ENCODE data around the gene USP47.

GRCh38 chr11:11946180-11946579 lies 104.4 kb downstream of the USP47 start:
- TF ChIP-seq, protein P1, sequence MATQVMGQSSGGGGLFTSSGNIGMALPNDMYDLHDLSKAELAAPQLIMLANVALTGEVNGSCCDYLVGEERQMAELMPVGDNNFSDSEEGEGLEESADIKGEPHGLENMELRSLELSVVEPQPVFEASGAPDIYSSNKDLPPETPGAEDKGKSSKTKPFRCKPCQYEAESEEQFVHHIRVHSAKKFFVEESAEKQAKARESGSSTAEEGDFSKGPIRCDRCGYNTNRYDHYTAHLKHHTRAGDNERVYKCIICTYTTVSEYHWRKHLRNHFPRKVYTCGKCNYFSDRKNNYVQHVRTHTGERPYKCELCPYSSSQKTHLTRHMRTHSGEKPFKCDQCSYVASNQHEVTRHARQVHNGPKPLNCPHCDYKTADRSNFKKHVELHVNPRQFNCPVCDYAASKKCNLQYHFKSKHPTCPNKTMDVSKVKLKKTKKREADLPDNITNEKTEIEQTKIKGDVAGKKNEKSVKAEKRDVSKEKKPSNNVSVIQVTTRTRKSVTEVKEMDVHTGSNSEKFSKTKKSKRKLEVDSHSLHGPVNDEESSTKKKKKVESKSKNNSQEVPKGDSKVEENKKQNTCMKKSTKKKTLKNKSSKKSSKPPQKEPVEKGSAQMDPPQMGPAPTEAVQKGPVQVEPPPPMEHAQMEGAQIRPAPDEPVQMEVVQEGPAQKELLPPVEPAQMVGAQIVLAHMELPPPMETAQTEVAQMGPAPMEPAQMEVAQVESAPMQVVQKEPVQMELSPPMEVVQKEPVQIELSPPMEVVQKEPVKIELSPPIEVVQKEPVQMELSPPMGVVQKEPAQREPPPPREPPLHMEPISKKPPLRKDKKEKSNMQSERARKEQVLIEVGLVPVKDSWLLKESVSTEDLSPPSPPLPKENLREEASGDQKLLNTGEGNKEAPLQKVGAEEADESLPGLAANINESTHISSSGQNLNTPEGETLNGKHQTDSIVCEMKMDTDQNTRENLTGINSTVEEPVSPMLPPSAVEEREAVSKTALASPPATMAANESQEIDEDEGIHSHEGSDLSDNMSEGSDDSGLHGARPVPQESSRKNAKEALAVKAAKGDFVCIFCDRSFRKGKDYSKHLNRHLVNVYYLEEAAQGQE (IDR thresholded peaks at IDR 0.05; ENCODE audit: insufficient read depth in 1 of 2, low read depth in 2 of 2, low read length in 1 of 2), result no peak
- TF ChIP-seq, protein P2, sequence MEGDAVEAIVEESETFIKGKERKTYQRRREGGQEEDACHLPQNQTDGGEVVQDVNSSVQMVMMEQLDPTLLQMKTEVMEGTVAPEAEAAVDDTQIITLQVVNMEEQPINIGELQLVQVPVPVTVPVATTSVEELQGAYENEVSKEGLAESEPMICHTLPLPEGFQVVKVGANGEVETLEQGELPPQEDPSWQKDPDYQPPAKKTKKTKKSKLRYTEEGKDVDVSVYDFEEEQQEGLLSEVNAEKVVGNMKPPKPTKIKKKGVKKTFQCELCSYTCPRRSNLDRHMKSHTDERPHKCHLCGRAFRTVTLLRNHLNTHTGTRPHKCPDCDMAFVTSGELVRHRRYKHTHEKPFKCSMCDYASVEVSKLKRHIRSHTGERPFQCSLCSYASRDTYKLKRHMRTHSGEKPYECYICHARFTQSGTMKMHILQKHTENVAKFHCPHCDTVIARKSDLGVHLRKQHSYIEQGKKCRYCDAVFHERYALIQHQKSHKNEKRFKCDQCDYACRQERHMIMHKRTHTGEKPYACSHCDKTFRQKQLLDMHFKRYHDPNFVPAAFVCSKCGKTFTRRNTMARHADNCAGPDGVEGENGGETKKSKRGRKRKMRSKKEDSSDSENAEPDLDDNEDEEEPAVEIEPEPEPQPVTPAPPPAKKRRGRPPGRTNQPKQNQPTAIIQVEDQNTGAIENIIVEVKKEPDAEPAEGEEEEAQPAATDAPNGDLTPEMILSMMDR (IDR thresholded peaks at IDR 0.05), result no peak
- TF ChIP-seq POLR2AphosphoS5 (IDR thresholded peaks at IDR 0.05; ENCODE audit: low read depth, low read length), result no peak
- TF ChIP-seq SIN3A (IDR thresholded peaks at IDR 0.05; ENCODE audit: borderline replicate concordance, insufficient read depth, low read depth, low read length), result no peak

Measured in Panc1 (cell line).